WERI-Rb-1 (cell line): ENCODE data around the gene LITAFD.

Experiments used
- DNase-seq: peaks from one replicate; pipeline ENCODE4 v3.0.0-alpha.2; 2020
- H3K27ac ChIP-seq: fragments of 250-450 bp; sonication (Bioruptor Pico); 2 replicates; pipeline ENCODE4 v1.5.1; 2020; ENCODE audit warnings: mild to moderate bottlenecking, moderate library complexity
- H3K27me3 ChIP-seq: fragments of 250-450 bp; sonication (Bioruptor Pico); 2 replicates; pipeline ENCODE4 v1.5.1; 2021; ENCODE audit warnings: mild to moderate bottlenecking, low read depth, moderate library complexity; ENCODE audit not compliant: insufficient read depth, severe bottlenecking
- H3K36me3 ChIP-seq: fragments of 250-450 bp; sonication (Bioruptor Pico); 2 replicates; pipeline ENCODE4 v1.5.1; 2020; ENCODE audit warnings: mild to moderate bottlenecking, moderate library complexity
- H3K4me3 ChIP-seq: 2 replicates; pipeline ENCODE4 v1.5.1; 2011; ENCODE audit warnings: low read depth, mild to moderate bottlenecking, control low read depth, low read length
- H3K9me3 ChIP-seq: fragments of 250-450 bp; sonication (Bioruptor Pico); 2 replicates; pipeline ENCODE4 v1.5.1; 2021; ENCODE audit warnings: mild to moderate bottlenecking, moderate library complexity; ENCODE audit not compliant: severe bottlenecking
- CTCF ChIP-seq: IDR thresholded peaks from 2 replicates; pipeline ENCODE4 v1.5.1; 2011; ENCODE audit warnings: low read depth, mild to moderate bottlenecking, control low read depth, inconsistent platforms, low read length

LITAFD gene

GRCh38 chr16:8924214-8924613 is 42.1 kb downstream of the LITAFD start:
- no peak for DNase-seq
- no peak overlapping the region for H3K27ac ChIP-seq
- TF ChIP-seq CTCF: no peak
- H3K27me3 ChIP-seq: no peaks in the 10 kb centered on the region
- no peak overlapping the region for H3K4me3 ChIP-seq
- no peaks in the 10 kb centered on the region for H3K9me3 ChIP-seq
- H3K36me3 ChIP-seq: peaks cover 77% of the 10 kb centered on the region

GRCh38 chr16:8925455-8925854 is 43.3 kb downstream of the LITAFD start:
- H3K27ac ChIP-seq: no peak overlapping the region
- peaks cover 75% of the 10 kb centered on the region for H3K36me3 ChIP-seq
- no peak for TF ChIP-seq CTCF

GRCh38 chr16:8926827-8927226 is 44.7 kb downstream of the LITAFD start:
- H3K9me3 ChIP-seq: no peaks in the 10 kb centered on the region
- peaks cover 62% of the 10 kb centered on the region for H3K36me3 ChIP-seq
- DNase-seq: no peak
- no peaks in the 10 kb centered on the region for H3K27me3 ChIP-seq
- no peak for TF ChIP-seq CTCF
- no peak overlapping the region for H3K4me3 ChIP-seq
- no peak overlapping the region for H3K27ac ChIP-seq

More at GRCh38 chr16:8925455-8925854, 43.3 kb downstream of the LITAFD start:
- Histone ChIP-seq H3K27me3 (no peaks in the 10 kb centered on the region), H3K9me3 (no peaks in the 10 kb centered on the region), H3K4me3 (no peak overlapping the region)
- DNase-seq: no peak

- no peaks in the 10 kb centered on the region for H3K27me3 ChIP-seq
- DNase-seq: no peak
- TF ChIP-seq CTCF: no peak
- peaks cover 48% of the 10 kb centered on the region for H3K36me3 ChIP-seq
- H3K9me3 ChIP-seq: no peaks in the 10 kb centered on the region
- H3K27ac ChIP-seq: no peak overlapping the region
- H3K4me3 ChIP-seq: no peak overlapping the region
Observed at GRCh38 chr16:8928467-8928957, 46.4 kb downstream of the LITAFD start.

GRCh38 chr16:8929086-8929748 is 47.1 kb downstream of the LITAFD start:
- no peak overlapping the region for H3K27ac ChIP-seq
- peaks cover 43% of the 10 kb centered on the region for H3K36me3 ChIP-seq
- H3K27me3 ChIP-seq: no peaks in the 10 kb centered on the region
- H3K9me3 ChIP-seq: no peaks in the 10 kb centered on the region
- no peak for TF ChIP-seq CTCF
- H3K4me3 ChIP-seq: no peak overlapping the region
- DNase-seq: no peak

- H3K36me3 ChIP-seq: peaks cover 30% of the 10 kb centered on the region
- no peaks in the 10 kb centered on the region for H3K27me3 ChIP-seq
- no peak for DNase-seq
- TF ChIP-seq CTCF: no peak
- no peak overlapping the region for H3K27ac ChIP-seq
- H3K9me3 ChIP-seq: no peaks in the 10 kb centered on the region
- no peak overlapping the region for H3K4me3 ChIP-seq
Observed at GRCh38 chr16:8931859-8932258, 49.7 kb downstream of the LITAFD start.
